Measurements from ENCODE around the gene PLPPR1. TPM values are rescaled to one million over a fixed set of nuclear protein-coding genes. Genes with fewer than 3 reads are reported as not detected.

Gene PLPPR1
- total RNA-seq, 1 experiment from 2014 or later = not detected

DNA sequence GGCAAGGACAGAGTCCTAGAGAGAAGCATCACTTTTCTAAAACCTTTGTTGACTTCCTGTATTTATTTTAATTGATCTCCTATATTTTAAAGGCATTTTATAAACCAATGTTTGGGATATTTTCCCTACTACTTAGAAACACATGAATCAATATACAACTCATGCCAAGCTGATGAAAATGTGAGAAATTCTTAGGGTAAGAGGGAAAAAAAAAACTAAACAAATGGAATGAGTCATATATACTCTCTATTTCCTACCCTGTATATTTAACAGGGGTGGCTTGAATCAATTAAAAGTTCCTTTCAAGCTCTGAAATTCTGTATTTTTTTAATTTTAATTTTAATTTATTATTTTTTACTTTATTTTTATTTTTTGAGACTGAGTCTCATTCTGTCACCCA is 336.7 kb downstream of the PLPPR1 start:
- Histone ChIP-seq H3K4me3 (ENCODE audit: low read depth in 2 of 2, low read length in 2 of 2) (no peak overlapping the region), H3K27me3 (ENCODE audit: control insufficient read depth, insufficient read depth, low read length) (no peaks in the 10 kb centered on the region), H3K36me3 (ENCODE audit: control insufficient read depth, insufficient read depth, low read length) (no peaks in the 10 kb centered on the region), H3K9me3 (ENCODE audit: control insufficient read depth, insufficient read depth, low read depth, low read length) (no peaks in the 10 kb centered on the region), H3K4me1 (ENCODE audit: control insufficient read depth, insufficient read depth, low read length) (no peaks in the 10 kb centered on the region), H3K27ac (ENCODE audit: low read length) (no peak overlapping the region)
- in situ Hi-C loops (cut with HindIII; ENCODE audit: low pct_unique_long_range_greater_than_20kb, low sequenced_read_pairs) (no loop called here), intact Hi-C loops (cut with micrococcal nuclease; ENCODE audit: unreplicated experiment) (no loop called here)
- no peak for ATAC-seq
- no TSS peak for BruUV-seq (replicated peaks)
- ChIA-PET POLR2A (no interaction called here), CTCF (no interaction called here)
- DNase-seq (ENCODE audit: low read depth, low spot score) = no peak
- TF ChIP-seq TCF7L2 (IDR thresholded peaks at IDR 0.05; ENCODE audit: low read depth, low read length) (no peak), SIN3A (IDR thresholded peaks at IDR 0.05; ENCODE audit: borderline replicate concordance, insufficient read depth, low read depth, low read length) (no peak)
- TF ChIP-seq, protein P1, sequence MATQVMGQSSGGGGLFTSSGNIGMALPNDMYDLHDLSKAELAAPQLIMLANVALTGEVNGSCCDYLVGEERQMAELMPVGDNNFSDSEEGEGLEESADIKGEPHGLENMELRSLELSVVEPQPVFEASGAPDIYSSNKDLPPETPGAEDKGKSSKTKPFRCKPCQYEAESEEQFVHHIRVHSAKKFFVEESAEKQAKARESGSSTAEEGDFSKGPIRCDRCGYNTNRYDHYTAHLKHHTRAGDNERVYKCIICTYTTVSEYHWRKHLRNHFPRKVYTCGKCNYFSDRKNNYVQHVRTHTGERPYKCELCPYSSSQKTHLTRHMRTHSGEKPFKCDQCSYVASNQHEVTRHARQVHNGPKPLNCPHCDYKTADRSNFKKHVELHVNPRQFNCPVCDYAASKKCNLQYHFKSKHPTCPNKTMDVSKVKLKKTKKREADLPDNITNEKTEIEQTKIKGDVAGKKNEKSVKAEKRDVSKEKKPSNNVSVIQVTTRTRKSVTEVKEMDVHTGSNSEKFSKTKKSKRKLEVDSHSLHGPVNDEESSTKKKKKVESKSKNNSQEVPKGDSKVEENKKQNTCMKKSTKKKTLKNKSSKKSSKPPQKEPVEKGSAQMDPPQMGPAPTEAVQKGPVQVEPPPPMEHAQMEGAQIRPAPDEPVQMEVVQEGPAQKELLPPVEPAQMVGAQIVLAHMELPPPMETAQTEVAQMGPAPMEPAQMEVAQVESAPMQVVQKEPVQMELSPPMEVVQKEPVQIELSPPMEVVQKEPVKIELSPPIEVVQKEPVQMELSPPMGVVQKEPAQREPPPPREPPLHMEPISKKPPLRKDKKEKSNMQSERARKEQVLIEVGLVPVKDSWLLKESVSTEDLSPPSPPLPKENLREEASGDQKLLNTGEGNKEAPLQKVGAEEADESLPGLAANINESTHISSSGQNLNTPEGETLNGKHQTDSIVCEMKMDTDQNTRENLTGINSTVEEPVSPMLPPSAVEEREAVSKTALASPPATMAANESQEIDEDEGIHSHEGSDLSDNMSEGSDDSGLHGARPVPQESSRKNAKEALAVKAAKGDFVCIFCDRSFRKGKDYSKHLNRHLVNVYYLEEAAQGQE (IDR thresholded peaks at IDR 0.05; ENCODE audit: insufficient read depth in 1 of 2, low read depth in 2 of 2, low read length in 1 of 2) = no peak

GRCh38 chr9:101366038-101366756 is 337.7 kb downstream of the PLPPR1 start:
- Histone ChIP-seq H3K36me3 (ENCODE audit: control insufficient read depth, insufficient read depth, low read length) (no peaks in the 10 kb centered on the region), H3K27me3 (ENCODE audit: control insufficient read depth, insufficient read depth, low read length) (no peaks in the 10 kb centered on the region), H3K4me3 (ENCODE audit: low read depth in 2 of 2, low read length in 2 of 2) (no peak overlapping the region), H3K4me1 (ENCODE audit: control insufficient read depth, insufficient read depth, low read length) (no peaks in the 10 kb centered on the region), H3K9me3 (ENCODE audit: control insufficient read depth, insufficient read depth, low read depth, low read length) (no peaks in the 10 kb centered on the region), H3K27ac (ENCODE audit: low read length) (no peak overlapping the region)
- ATAC-seq (no peak), DNase-seq (ENCODE audit: low read depth, low spot score) (no peak)
- no TSS peak for BruUV-seq (replicated peaks)
- ChIA-PET POLR2A (no interaction called here), CTCF (no interaction called here)
- TF ChIP-seq TCF7L2 (IDR thresholded peaks at IDR 0.05; ENCODE audit: low read depth, low read length) (no peak), POLR2AphosphoS5 (IDR thresholded peaks at IDR 0.05; ENCODE audit: low read depth, low read length) (no peak), SIN3A (IDR thresholded peaks at IDR 0.05; ENCODE audit: borderline replicate concordance, insufficient read depth, low read depth, low read length) (no peak)
- TF ChIP-seq, protein P2, sequence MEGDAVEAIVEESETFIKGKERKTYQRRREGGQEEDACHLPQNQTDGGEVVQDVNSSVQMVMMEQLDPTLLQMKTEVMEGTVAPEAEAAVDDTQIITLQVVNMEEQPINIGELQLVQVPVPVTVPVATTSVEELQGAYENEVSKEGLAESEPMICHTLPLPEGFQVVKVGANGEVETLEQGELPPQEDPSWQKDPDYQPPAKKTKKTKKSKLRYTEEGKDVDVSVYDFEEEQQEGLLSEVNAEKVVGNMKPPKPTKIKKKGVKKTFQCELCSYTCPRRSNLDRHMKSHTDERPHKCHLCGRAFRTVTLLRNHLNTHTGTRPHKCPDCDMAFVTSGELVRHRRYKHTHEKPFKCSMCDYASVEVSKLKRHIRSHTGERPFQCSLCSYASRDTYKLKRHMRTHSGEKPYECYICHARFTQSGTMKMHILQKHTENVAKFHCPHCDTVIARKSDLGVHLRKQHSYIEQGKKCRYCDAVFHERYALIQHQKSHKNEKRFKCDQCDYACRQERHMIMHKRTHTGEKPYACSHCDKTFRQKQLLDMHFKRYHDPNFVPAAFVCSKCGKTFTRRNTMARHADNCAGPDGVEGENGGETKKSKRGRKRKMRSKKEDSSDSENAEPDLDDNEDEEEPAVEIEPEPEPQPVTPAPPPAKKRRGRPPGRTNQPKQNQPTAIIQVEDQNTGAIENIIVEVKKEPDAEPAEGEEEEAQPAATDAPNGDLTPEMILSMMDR (IDR thresholded peaks at IDR 0.05) = no peak
- TF ChIP-seq, protein P1 (IDR thresholded peaks at IDR 0.05; ENCODE audit: insufficient read depth in 1 of 2, low read depth in 2 of 2, low read length in 1 of 2) = no peak
- intact Hi-C loops (cut with micrococcal nuclease; ENCODE audit: unreplicated experiment) (no loop called here), in situ Hi-C loops (cut with HindIII; ENCODE audit: low pct_unique_long_range_greater_than_20kb, low sequenced_read_pairs) (no loop called here)

Measured in Panc1 (cell line).